CD4-positive, alpha-beta memory T cell (primary cell): ENCODE measurements around the gene SAC3D1. TPM values are rescaled to one million over a fixed set of nuclear protein-coding genes. Genes with fewer than 3 reads are reported as not detected.
"Not testable (repeated sequence)": the region's sequence is repeated elsewhere in the genome, so short reads cannot be mapped to it uniquely, and the experiment has no call there.

Experiments used
- CTCF ChIA-PET: fragments of 350-600 bp; sonication (Branson Sonifier 250); formaldehyde crosslinking; loops from one replicate; lab custom pipeline; 2021; ENCODE audit warnings: inconsistent platforms; ENCODE audit not compliant: partially characterized antibody; lab: Charles Lee
- POLR2A ChIA-PET: fragments of 350-600 bp; sonication (Branson Sonifier 250); formaldehyde crosslinking; loops from one replicate; lab custom pipeline; 2021; ENCODE audit not compliant: partially characterized antibody; lab: Charles Lee
- DNase-seq, 5 donors: peaks; one replicate each; pipeline versions ENCODE4 v3.0.0 to v3.0.0-alpha.2; 2020 to 2022; ENCODE audit warnings: mixed read lengths in 1 of 5
- H3K27ac ChIP-seq: one replicate; pipeline ENCODE4 v1.7.0; 2013; ENCODE audit warnings: low read depth, low read length
- H3K27me3 ChIP-seq: 2 replicates; pipeline ENCODE4 v1.7.0; 2013; ENCODE audit warnings: mild to moderate bottlenecking, low read length, moderate library complexity; ENCODE audit not compliant: insufficient read depth
- H3K36me3 ChIP-seq: 2 replicates; pipeline ENCODE4 v1.7.0; 2013; ENCODE audit warnings: mild to moderate bottlenecking, low read length, moderate library complexity; ENCODE audit not compliant: insufficient read depth
- H3K4me1 ChIP-seq: 2 replicates; pipeline ENCODE4 v1.7.0; 2013; ENCODE audit warnings: mild to moderate bottlenecking, low read length, moderate library complexity; ENCODE audit not compliant: insufficient read depth
- H3K4me3 ChIP-seq, 2 donors: one replicate each; pipeline ENCODE4 v1.7.0; 2013; ENCODE audit warnings: low read length in 2 of 2, mild to moderate bottlenecking in 1 of 2
- H3K9me3 ChIP-seq, 2 donors: one replicate each; pipeline ENCODE4 v1.7.0; 2013; ENCODE audit warnings: low read length in 2 of 2, control low read depth in 1 of 2; ENCODE audit not compliant: control insufficient read depth in 1 of 2
- H3K27ac Mint-ChIP-seq, 7 donors: one replicate each; pipeline ENCODE4 v1.8.0; 2020 to 2021; ENCODE audit warnings: mixed read lengths in 7 of 7, mild to moderate bottlenecking in 6 of 7, inconsistent platforms in 3 of 7, moderate library complexity in 3 of 7
- H3K27me3 Mint-ChIP-seq, 2 donors: one replicate each; pipeline ENCODE4 v1.8.0; 2020 to 2021; ENCODE audit warnings: mixed read lengths in 2 of 2
- H3K36me3 Mint-ChIP-seq, 2 donors: one replicate each; pipeline ENCODE4 v1.8.0; 2020 to 2021; ENCODE audit warnings: mixed read lengths in 2 of 2, inconsistent platforms in 1 of 2, mild to moderate bottlenecking in 1 of 2
- H3K4me1 Mint-ChIP-seq, 4 donors: one replicate each; pipeline ENCODE4 v1.8.0; 2020 to 2021; ENCODE audit warnings: mixed read lengths in 4 of 4, mild to moderate bottlenecking in 1 of 4
- H3K4me3 Mint-ChIP-seq, 8 donors: one replicate each; pipeline ENCODE4 v1.8.0; 2020 to 2021; ENCODE audit warnings: mixed read lengths in 8 of 8, mild to moderate bottlenecking in 7 of 8, moderate library complexity in 6 of 8, inconsistent platforms in 3 of 8
- H3K9me3 Mint-ChIP-seq, 8 donors: one replicate each; pipeline ENCODE4 v1.8.0; 2020 to 2021; ENCODE audit warnings: mixed read lengths in 8 of 8, mild to moderate bottlenecking in 5 of 8, inconsistent platforms in 3 of 8, moderate library complexity in 1 of 8
- intact Hi-C: fragments of 100-400 bp; cut with micrococcal nuclease; formaldehyde crosslinking; loops from one replicate; pipeline ENCODE4 v1.15.1; 2023
- polyA plus RNA-seq, 2 donors: library from polyadenylated mRNA; unstranded; fragments of 300-500 nt; fragmentation: Illumina TruSeq; gene quantifications; one replicate each; pipeline ENCODE4 v1.2.3, GENCODE V29; 2021
- total RNA-seq, 2 experiments: library from RNA; stranded (reverse); gene quantifications; one replicate each; pipeline ENCODE4 v1.2.3, GENCODE V29; 2021

Gene SAC3D1
- total and polyA plus RNA-seq, 4 experiments from 2014 or later, result 6.8 to 10.6 (median 10.0) TPM

DNA sequence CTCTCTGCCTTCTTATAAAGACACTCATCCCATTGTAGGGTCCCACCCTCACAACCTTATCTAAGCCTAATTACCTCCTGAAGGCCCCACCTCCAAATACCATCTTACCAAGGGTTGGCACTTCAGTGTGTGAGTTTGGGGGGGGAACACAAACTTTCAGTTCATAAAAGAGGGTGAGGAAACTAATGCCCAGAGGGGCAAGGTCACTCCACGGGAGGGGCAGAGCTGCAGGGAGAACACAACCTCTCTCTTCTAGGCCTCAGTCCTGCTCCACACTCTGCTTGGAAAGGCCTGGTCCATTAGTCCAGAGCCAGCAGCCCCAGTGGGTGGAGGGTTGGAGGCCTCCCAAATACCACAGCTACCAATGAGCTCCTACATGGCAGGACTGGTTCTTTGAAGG lies 41.5 kb upstream of the SAC3D1 start:
- peaks cover 7 to 16% (median 10%) of the 10 kb centered on the region in 4 donors for H3K4me1 Mint-ChIP-seq
- H3K27ac Mint-ChIP-seq, result no peak overlapping the region
- H3K4me1 ChIP-seq, result peaks cover 16% of the 10 kb centered on the region
- H3K4me3 Mint-ChIP-seq, result no peak overlapping the region
- intact Hi-C loops, result no loop called here
- no peaks in the 10 kb centered on the region for H3K9me3 Mint-ChIP-seq
- ChIA-PET POLR2A (interaction anchor here (0.6 kb wide), 1 partner anchor 442 kb away, joined by 3 read pairs; no protein-coding TSS in a partner anchor), CTCF (interaction anchor here (1.6 kb wide), 1 partner anchor 13 kb away, joined by 6 read pairs; no protein-coding TSS in a partner anchor)
- no peak overlapping the region for H3K27ac ChIP-seq
- no peak for DNase-seq
- peaks cover 0 to 1% of the 10 kb centered on the region in 2 donors for H3K27me3 Mint-ChIP-seq
- H3K36me3 Mint-ChIP-seq, result no peaks in the 10 kb centered on the region
- H3K27me3 ChIP-seq, result no peaks in the 10 kb centered on the region
- no peak overlapping the region for H3K4me3 ChIP-seq
- no peaks in the 10 kb centered on the region for H3K36me3 ChIP-seq
- no peaks in the 10 kb centered on the region for H3K9me3 ChIP-seq

- ChIA-PET CTCF (interaction anchor here (1.5 kb wide), 1 partner anchor 11 kb away, joined by 3 read pairs; the partner anchor contains the start of gene ARL2), POLR2A (interaction anchor here (0.9 kb wide), 1 partner anchor 49 kb away, joined by 3 read pairs; no protein-coding TSS in a partner anchor)
- no peaks in the 10 kb centered on the region for H3K36me3 Mint-ChIP-seq
- intact Hi-C loops, result no loop called here
- no peak for DNase-seq
- no peak overlapping the region for H3K4me3 ChIP-seq
- H3K9me3 ChIP-seq, result no peaks in the 10 kb centered on the region
- H3K27ac Mint-ChIP-seq, result no peak overlapping the region
- H3K4me1 ChIP-seq, result peaks cover 11% of the 10 kb centered on the region
- peaks cover 7 to 16% (median 10%) of the 10 kb centered on the region in 4 donors for H3K4me1 Mint-ChIP-seq
- no peak overlapping the region for H3K27ac ChIP-seq
- H3K27me3 Mint-ChIP-seq, result no peaks in the 10 kb centered on the region
- H3K36me3 ChIP-seq, result no peaks in the 10 kb centered on the region
- H3K27me3 ChIP-seq, result no peaks in the 10 kb centered on the region
- H3K9me3 Mint-ChIP-seq, result no peaks in the 10 kb centered on the region
- no peak overlapping the region for H3K4me3 Mint-ChIP-seq
Measured at GRCh38 chr11:65002706-65003105, 38.3 kb upstream of the SAC3D1 start.

GRCh38 chr11:65003282-65003681 lies 37.7 kb upstream of the SAC3D1 start:
- Histone ChIP-seq H3K27me3 (no peaks in the 10 kb centered on the region), H3K27ac (no peak overlapping the region), H3K9me3 (no peaks in the 10 kb centered on the region), H3K4me3 (no peak overlapping the region), H3K4me1 (peaks cover 11% of the 10 kb centered on the region), H3K36me3 (no peaks in the 10 kb centered on the region)
- H3K4me3 Mint-ChIP-seq, result no peak overlapping the region
- no peak overlapping the region for H3K27ac Mint-ChIP-seq
- ChIA-PET CTCF (interaction anchor here (1.5 kb wide), 1 partner anchor 11 kb away, joined by 3 read pairs; the partner anchor contains the start of gene ARL2), POLR2A (interaction anchor here (0.9 kb wide), 1 partner anchor 49 kb away, joined by 3 read pairs; no protein-coding TSS in a partner anchor)
- no peaks in the 10 kb centered on the region for H3K9me3 Mint-ChIP-seq
- intact Hi-C loops, result no loop called here
- peaks cover 4 to 12% (median 6%) of the 10 kb centered on the region in 4 donors for H3K4me1 Mint-ChIP-seq
- DNase-seq, result no peak
- H3K36me3 Mint-ChIP-seq, result no peaks in the 10 kb centered on the region
- no peaks in the 10 kb centered on the region for H3K27me3 Mint-ChIP-seq

DNA sequence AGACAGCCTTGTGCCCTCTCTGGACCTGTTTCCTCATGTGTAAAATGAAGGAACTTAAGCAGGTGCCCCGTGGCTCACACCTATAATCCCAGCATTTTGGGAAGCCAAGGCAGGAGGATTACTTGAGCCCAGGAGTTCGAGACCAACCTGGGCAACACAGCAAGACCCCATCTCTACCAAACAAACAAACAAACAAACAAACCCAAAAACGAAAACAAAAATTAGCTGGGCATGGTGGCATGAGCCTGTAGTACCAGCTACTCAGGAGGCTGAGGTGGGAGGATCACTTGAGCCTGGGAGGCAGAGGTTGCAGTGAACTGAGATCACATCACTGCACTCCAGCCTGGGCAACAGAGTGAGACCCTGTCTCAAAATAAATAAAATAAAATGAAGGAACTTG lies 37.0 kb upstream of the SAC3D1 start:
- H3K36me3 Mint-ChIP-seq, H3K36me3 ChIP-seq, DNase-seq, intact Hi-C loops, H3K27me3 ChIP-seq, H3K9me3 Mint-ChIP-seq, POLR2A ChIA-PET, H3K4me1 ChIP-seq, H3K4me1 Mint-ChIP-seq, H3K27me3 Mint-ChIP-seq, H3K4me3 ChIP-seq, H3K4me3 Mint-ChIP-seq, H3K9me3 ChIP-seq, H3K27ac ChIP-seq, H3K27ac Mint-ChIP-seq: not testable (repeated sequence)
- CTCF ChIA-PET, result interaction anchor here (1.5 kb wide), 1 partner anchor 10 kb away, joined by 3 read pairs; the partner anchor contains the start of gene ARL2

DNA sequence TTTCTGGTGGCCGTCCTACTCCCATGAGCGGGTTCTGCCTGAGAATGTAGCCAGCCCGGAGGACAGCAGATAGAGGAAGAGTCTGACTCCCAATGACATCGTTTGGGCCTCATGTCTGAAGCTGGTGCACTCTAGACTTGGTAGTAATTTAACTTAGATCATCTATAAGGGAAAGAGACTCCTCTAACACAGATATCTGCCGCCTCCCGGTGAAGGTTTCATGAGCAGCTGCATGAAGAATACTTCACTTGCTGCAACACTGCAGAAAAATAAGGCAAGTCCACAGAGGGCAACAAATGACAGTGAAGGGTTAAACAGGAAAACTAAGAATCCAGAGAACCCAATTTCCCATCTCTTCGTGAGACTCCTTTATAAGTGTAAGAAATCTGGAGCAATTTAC lies 33.0 kb upstream of the SAC3D1 start:
- no peaks in the 10 kb centered on the region for H3K27me3 ChIP-seq
- no peaks in the 10 kb centered on the region for H3K36me3 Mint-ChIP-seq
- no peaks in the 10 kb centered on the region for H3K9me3 ChIP-seq
- no peak overlapping the region for H3K4me3 Mint-ChIP-seq
- peaks cover 1% of the 10 kb centered on the region for H3K4me1 ChIP-seq
- H3K27me3 Mint-ChIP-seq, result no peaks in the 10 kb centered on the region
- no peak for DNase-seq
- CTCF ChIA-PET, result no interaction called here
- peak overlapping the region in 1 of 7 donors; percentile 25 for H3K27ac Mint-ChIP-seq
- no peak overlapping the region for H3K4me3 ChIP-seq
- POLR2A ChIA-PET, result no interaction called here
- no peak overlapping the region for H3K27ac ChIP-seq
- no peaks in the 10 kb centered on the region for H3K36me3 ChIP-seq
- H3K4me1 Mint-ChIP-seq, result peaks cover under 1 to 2% (median 1%) of the 10 kb centered on the region in 4 donors
- intact Hi-C loops, result no loop called here
- H3K9me3 Mint-ChIP-seq, result no peaks in the 10 kb centered on the region

- CTCF ChIA-PET, result interaction anchor here (6.7 kb wide), 1 partner anchor 68 kb away, joined by 57 read pairs; no protein-coding TSS in a partner anchor
- H3K4me1 ChIP-seq, result peaks cover 7% of the 10 kb centered on the region
- H3K9me3 ChIP-seq, result no peaks in the 10 kb centered on the region
- Mint-ChIP-seq H3K27ac (no peak overlapping the region), H3K27me3 (no peaks in the 10 kb centered on the region), H3K9me3 (no peaks in the 10 kb centered on the region), H3K4me3 (no peak overlapping the region), H3K4me1 (peaks cover 5 to 10% (median 5%) of the 10 kb centered on the region in 4 donors), H3K36me3 (peaks cover 0 to 3% of the 10 kb centered on the region in 2 donors)
- H3K36me3 ChIP-seq, result no peaks in the 10 kb centered on the region
- H3K4me3 ChIP-seq, result no peak overlapping the region
- no peaks in the 10 kb centered on the region for H3K27me3 ChIP-seq
- intact Hi-C loops, result no loop called here
- H3K27ac ChIP-seq, result no peak overlapping the region
- POLR2A ChIA-PET, result no interaction called here
- DNase-seq, result no peak
Measured at GRCh38 chr11:65008873-65009272, 32.1 kb upstream of the SAC3D1 start.

GRCh38 chr11:65013130-65013887 lies 27.7 kb upstream of the SAC3D1 start:
- Histone ChIP-seq H3K27ac (peak overlapping the region; percentile 98), H3K4me3 (peak overlapping the region; percentile 90 to 97), H3K27me3 (no peaks in the 10 kb centered on the region), H3K9me3 (no peaks in the 10 kb centered on the region), H3K4me1 (peaks cover 23% of the 10 kb centered on the region), H3K36me3 (peaks cover 3% of the 10 kb centered on the region)
- intact Hi-C loops, result loop anchor here (1.0 to 5.0 kb wide), 7 partner anchors 65 to 226 kb away; partner anchors contain the start of genes ATG2A, CDCA5, FAU and MRPL49
- Mint-ChIP-seq H3K27me3 (no peaks in the 10 kb centered on the region), H3K4me3 (peak overlapping the region; percentile 89 to 97 (median 92)), H3K9me3 (no peaks in the 10 kb centered on the region), H3K27ac (peak overlapping the region; percentile 95 to 98 (median 97)), H3K36me3 (peaks cover 0 to 5% of the 10 kb centered on the region in 2 donors), H3K4me1 (peaks cover 13 to 28% (median 23%) of the 10 kb centered on the region in 4 donors)
- DNase-seq, result peak; percentile 89 to 94 (median 90)
- CTCF ChIA-PET, result interaction anchor here (0.6 to 7.1 kb wide), 26 partner anchors 10 to 318 kb away, joined by 3 to 65 read pairs (median 3); partner anchors contain the start of genes BATF2, CDCA5, FAU and MAJIN
- POLR2A ChIA-PET, result interaction anchor here (0.8 to 3.3 kb wide), 15 partner anchors 12 to 1359 kb away, joined by 3 to 21 read pairs (median 6); partner anchors contain the start of genes CDC42BPG, FAU, MRPL49 and PPP2R5B
